ENCODE results near the gene FOXN3. TPM values are rescaled to one million over a fixed set of nuclear protein-coding genes. Genes with fewer than 3 reads are reported as not detected.

The FOXN3 gene
- total and polyA plus RNA-seq, 3 experiments from 2014 or later, result 73.9 to 136 (median 74.8) TPM

- H3K9me3 Mint-ChIP-seq, result peaks cover 0 to 8% (median 4%) of the 10 kb centered on the region in 5 donors
- no peak for DNase-seq
Observed at GRCh38 chr14:89359477-89360222, 57.4 kb downstream of the FOXN3 start.

GRCh38 chr14:89357655-89358297 lies 59.3 kb downstream of the FOXN3 start:
- no peak for DNase-seq
- ChIA-PET CTCF (interaction anchor here (1.9 kb wide), 1 partner anchor 18 kb away, joined by 4 read pairs; no protein-coding TSS in a partner anchor), POLR2A (no interaction called here)
- Mint-ChIP-seq H3K27me3 (no peaks in the 10 kb centered on the region), H3K9me3 (peaks cover 0 to 6% (median 1%) of the 10 kb centered on the region in 5 donors), H3K4me3 (no peak overlapping the region), H3K27ac (peak overlapping the region in 2 of 8 donors; percentile 2 to 53), H3K4me1 (peaks cover 27 to 57% (median 39%) of the 10 kb centered on the region in 3 donors), H3K36me3 (peaks cover 2 to 6% (median 4%) of the 10 kb centered on the region in 3 donors)
- Histone ChIP-seq H3K4me3 (ENCODE audit: low read length) (no peak overlapping the region), H3K27ac (ENCODE audit: low read depth, low read length) (no peak overlapping the region), H3K27me3 (ENCODE audit: insufficient read depth, low read length, poor library complexity, severe bottlenecking) (no peaks in the 10 kb centered on the region), H3K4me1 (ENCODE audit: insufficient read depth, low read length) (peaks cover 6% of the 10 kb centered on the region), H3K9me3 (ENCODE audit: low read length) (no peaks in the 10 kb centered on the region), H3K36me3 (ENCODE audit: insufficient read depth, low read length) (no peaks in the 10 kb centered on the region)

More at GRCh38 chr14:89359477-89360222, 57.4 kb downstream of the FOXN3 start:
- H3K36me3 ChIP-seq (ENCODE audit: insufficient read depth, low read length), result peaks cover 7% of the 10 kb centered on the region
- no peak overlapping the region for H3K4me3 ChIP-seq (ENCODE audit: low read length)
- Mint-ChIP-seq H3K27me3 (no peaks in the 10 kb centered on the region), H3K4me1 (peaks cover 31 to 62% (median 44%) of the 10 kb centered on the region in 3 donors), H3K4me3 (peak overlapping the region in 2 of 7 donors; percentile 19 to 41), H3K27ac (peak overlapping the region in 7 of 8 donors; percentile 2 to 76 (median 68)), H3K36me3 (peaks cover 2 to 7% (median 4%) of the 10 kb centered on the region in 3 donors)
- peaks cover 16% of the 10 kb centered on the region for H3K4me1 ChIP-seq (ENCODE audit: insufficient read depth, low read length)
- no peaks in the 10 kb centered on the region for H3K27me3 ChIP-seq (ENCODE audit: insufficient read depth, low read length, poor library complexity, severe bottlenecking)
- ChIA-PET CTCF (interaction anchor here (1.8 kb wide), 1 partner anchor 11 kb away, joined by 4 read pairs; no protein-coding TSS in a partner anchor), POLR2A (no interaction called here)
- H3K9me3 ChIP-seq (ENCODE audit: low read length), result no peaks in the 10 kb centered on the region
- H3K27ac ChIP-seq (ENCODE audit: low read depth, low read length), result no peak overlapping the region

GRCh38 chr14:89356927-89357326 lies 60.1 kb downstream of the FOXN3 start:
- Histone ChIP-seq H3K27ac (ENCODE audit: low read depth, low read length) (no peak overlapping the region), H3K36me3 (ENCODE audit: insufficient read depth, low read length) (no peaks in the 10 kb centered on the region), H3K4me3 (ENCODE audit: low read length) (no peak overlapping the region), H3K9me3 (ENCODE audit: low read length) (no peaks in the 10 kb centered on the region), H3K4me1 (ENCODE audit: insufficient read depth, low read length) (peaks cover 14% of the 10 kb centered on the region), H3K27me3 (ENCODE audit: insufficient read depth, low read length, poor library complexity, severe bottlenecking) (no peaks in the 10 kb centered on the region)
- Mint-ChIP-seq H3K27ac (peak overlapping the region in 6 of 8 donors; percentile 0 to 64 (median 30)), H3K4me3 (no peak overlapping the region), H3K9me3 (peaks cover 0 to 6% (median 0%) of the 10 kb centered on the region in 5 donors), H3K36me3 (peaks cover 2 to 6% (median 4%) of the 10 kb centered on the region in 3 donors), H3K4me1 (peaks cover 34 to 63% (median 48%) of the 10 kb centered on the region in 3 donors), H3K27me3 (no peaks in the 10 kb centered on the region)
- POLR2A ChIA-PET, result no interaction called here
- CTCF ChIA-PET, result no interaction called here
- no peak for DNase-seq

GRCh38 chr14:89356496-89356895 lies 60.5 kb downstream of the FOXN3 start:
- Histone ChIP-seq H3K4me3 (ENCODE audit: low read length) (no peak overlapping the region), H3K36me3 (ENCODE audit: insufficient read depth, low read length) (no peaks in the 10 kb centered on the region), H3K9me3 (ENCODE audit: low read length) (no peaks in the 10 kb centered on the region), H3K4me1 (ENCODE audit: insufficient read depth, low read length) (peaks cover 18% of the 10 kb centered on the region), H3K27ac (ENCODE audit: low read depth, low read length) (no peak overlapping the region), H3K27me3 (ENCODE audit: insufficient read depth, low read length, poor library complexity, severe bottlenecking) (no peaks in the 10 kb centered on the region)
- no peaks in the 10 kb centered on the region for H3K27me3 Mint-ChIP-seq
- H3K9me3 Mint-ChIP-seq, result peaks cover 0 to 6% (median 0%) of the 10 kb centered on the region in 5 donors
- peaks cover 2 to 6% (median 4%) of the 10 kb centered on the region in 3 donors for H3K36me3 Mint-ChIP-seq
- H3K4me1 Mint-ChIP-seq, result peaks cover 38 to 68% (median 52%) of the 10 kb centered on the region in 3 donors
- ChIA-PET CTCF (no interaction called here), POLR2A (no interaction called here)
- peak overlapping the region in 5 of 8 donors; percentile 0 to 64 (median 31) for H3K27ac Mint-ChIP-seq
- DNase-seq, result no peak
- H3K4me3 Mint-ChIP-seq, result no peak overlapping the region

GRCh38 chr14:89353766-89354113 lies 63.3 kb downstream of the FOXN3 start:
- no peak overlapping the region for H3K4me3 ChIP-seq (ENCODE audit: low read length)
- peaks cover 13 to 23% (median 15%) of the 10 kb centered on the region in 3 donors for H3K36me3 Mint-ChIP-seq
- H3K9me3 ChIP-seq (ENCODE audit: low read length), result no peaks in the 10 kb centered on the region
- no peak for DNase-seq
- H3K9me3 Mint-ChIP-seq, result no peaks in the 10 kb centered on the region
- no peaks in the 10 kb centered on the region for H3K27me3 Mint-ChIP-seq
- H3K27me3 ChIP-seq (ENCODE audit: insufficient read depth, low read length, poor library complexity, severe bottlenecking), result no peaks in the 10 kb centered on the region
- H3K27ac Mint-ChIP-seq, result peak overlapping the region in 3 of 8 donors; percentile 13 to 81 (median 72)
- H3K4me1 ChIP-seq (ENCODE audit: insufficient read depth, low read length), result peaks cover 34% of the 10 kb centered on the region
- CTCF ChIA-PET, result interaction anchor here (0.9 kb wide), 1 partner anchor 9 kb away, joined by 3 read pairs; no protein-coding TSS in a partner anchor
- H3K27ac ChIP-seq (ENCODE audit: low read depth, low read length), result no peak overlapping the region
- peaks cover 61 to 79% (median 72%) of the 10 kb centered on the region in 3 donors for H3K4me1 Mint-ChIP-seq
- peak overlapping the region in 2 of 7 donors; percentile 6 to 9 for H3K4me3 Mint-ChIP-seq
- H3K36me3 ChIP-seq (ENCODE audit: insufficient read depth, low read length), result no peaks in the 10 kb centered on the region
- POLR2A ChIA-PET, result no interaction called here

- CTCF ChIA-PET, result interaction anchor here (0.9 kb wide), 1 partner anchor 10 kb away, joined by 3 read pairs; no protein-coding TSS in a partner anchor
- POLR2A ChIA-PET, result no interaction called here
- peaks cover 34% of the 10 kb centered on the region for H3K4me1 ChIP-seq (ENCODE audit: insufficient read depth, low read length)
- no peak for DNase-seq
- H3K9me3 ChIP-seq (ENCODE audit: low read length), result no peaks in the 10 kb centered on the region
- H3K36me3 Mint-ChIP-seq, result peaks cover 13 to 27% (median 16%) of the 10 kb centered on the region in 3 donors
- H3K27me3 ChIP-seq (ENCODE audit: insufficient read depth, low read length, poor library complexity, severe bottlenecking), result no peaks in the 10 kb centered on the region
- H3K27ac ChIP-seq (ENCODE audit: low read depth, low read length), result no peak overlapping the region
- H3K4me3 Mint-ChIP-seq, result peak overlapping the region in 4 of 7 donors; percentile 6 to 81 (median 22)
- no peak overlapping the region for H3K4me3 ChIP-seq (ENCODE audit: low read length)
- H3K4me1 Mint-ChIP-seq, result peaks cover 63 to 75% (median 67%) of the 10 kb centered on the region in 3 donors
- peak overlapping the region in 7 of 8 donors; percentile 13 to 82 (median 67) for H3K27ac Mint-ChIP-seq
- no peaks in the 10 kb centered on the region for H3K36me3 ChIP-seq (ENCODE audit: insufficient read depth, low read length)
- no peaks in the 10 kb centered on the region for H3K27me3 Mint-ChIP-seq
- H3K9me3 Mint-ChIP-seq, result no peaks in the 10 kb centered on the region
Observed at GRCh38 chr14:89352976-89353765, 63.9 kb downstream of the FOXN3 start.

GRCh38 chr14:89351516-89352404 lies 65.3 kb downstream of the FOXN3 start:
- Histone ChIP-seq H3K27me3 (ENCODE audit: insufficient read depth, low read length, poor library complexity, severe bottlenecking) (no peaks in the 10 kb centered on the region), H3K4me1 (ENCODE audit: insufficient read depth, low read length) (peaks cover 34% of the 10 kb centered on the region), H3K9me3 (ENCODE audit: low read length) (no peaks in the 10 kb centered on the region), H3K36me3 (ENCODE audit: insufficient read depth, low read length) (no peaks in the 10 kb centered on the region), H3K27ac (ENCODE audit: low read depth, low read length) (no peak overlapping the region), H3K4me3 (ENCODE audit: low read length) (peak overlapping the region; percentile 20)
- CTCF ChIA-PET, result no interaction called here
- POLR2A ChIA-PET, result no interaction called here
- Mint-ChIP-seq H3K36me3 (peaks cover 20 to 37% (median 22%) of the 10 kb centered on the region in 3 donors), H3K27me3 (no peaks in the 10 kb centered on the region), H3K4me3 (peak overlapping the region; percentile 12 to 85 (median 77)), H3K27ac (peak overlapping the region; percentile 13 to 94 (median 80)), H3K4me1 (peaks cover 66 to 74% (median 68%) of the 10 kb centered on the region in 3 donors), H3K9me3 (no peaks in the 10 kb centered on the region)
- peak in 1 of 5 donors; percentile 30 for DNase-seq

Measured in CD8-positive, alpha-beta memory T cell (primary cell).